Fibroblast of skin of scalp (primary cell): ENCODE results near the gene DOHH.
"Not testable (repeated sequence)": the region's sequence is repeated elsewhere in the genome, so short reads cannot be mapped to it uniquely, and the experiment has no call there.

Experiments used
- DNase-seq: peaks from one replicate; pipeline ENCODE4 v3.0.0-alpha.2; 2013

Gene DOHH

GRCh38 chr19:3534375-3535234 is 34.1 kb upstream of the DOHH start:
- no peak for DNase-seq

DNA sequence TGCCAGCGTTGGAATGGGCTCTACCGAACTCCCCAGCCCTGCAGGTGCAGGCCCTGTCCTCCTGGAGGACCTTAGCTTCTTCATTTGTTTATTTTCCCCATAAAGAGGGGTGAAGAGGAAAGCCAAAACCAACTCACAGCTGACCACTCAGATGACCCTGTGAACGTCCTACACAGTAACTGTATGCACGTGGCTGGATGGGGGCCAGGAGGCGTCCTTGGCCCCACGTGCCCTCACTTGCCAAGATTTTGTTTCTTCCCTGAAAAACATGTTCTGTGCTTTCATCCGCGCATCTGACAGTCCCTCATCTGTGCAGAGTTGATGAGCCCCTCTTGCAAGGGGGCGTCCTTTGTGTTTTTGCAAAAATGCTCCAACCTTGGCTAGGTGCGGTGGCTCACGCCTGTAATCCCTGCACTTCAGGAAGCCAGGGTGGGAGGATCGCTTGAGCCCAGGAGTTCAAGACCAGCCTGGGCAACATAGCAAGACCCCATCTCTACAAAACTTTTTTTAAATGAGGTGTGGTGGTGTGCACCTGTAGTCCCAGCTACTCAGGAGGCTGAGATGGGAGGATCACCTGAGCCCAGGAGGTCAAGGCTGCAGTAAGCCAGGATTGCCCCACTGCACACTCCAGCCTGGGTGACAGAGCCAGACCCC is 33.2 kb upstream of the DOHH start:
- DNase-seq, result no peak

DNA sequence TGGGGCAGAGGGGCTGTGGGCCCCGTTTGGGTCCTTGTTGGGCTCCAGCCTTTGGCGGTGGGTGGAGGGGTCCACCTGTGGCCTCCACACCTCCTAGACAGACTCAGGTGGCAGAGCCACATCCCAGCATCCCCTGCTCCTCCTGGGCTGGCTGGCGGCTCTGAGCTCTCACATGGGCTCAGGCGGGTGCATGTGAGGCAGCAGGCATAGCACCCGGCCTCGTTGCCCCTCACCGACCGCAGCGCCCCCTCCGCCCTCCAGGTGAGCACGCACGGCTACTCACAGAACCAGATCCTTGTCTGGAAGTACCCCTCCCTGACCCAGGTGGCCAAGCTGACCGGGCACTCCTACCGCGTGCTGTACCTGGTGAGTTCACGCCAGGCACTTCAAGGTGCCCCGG is 32.6 kb upstream of the DOHH start:
- no peak for DNase-seq

GRCh38 chr19:3532154-3532786 is 31.8 kb upstream of the DOHH start:
- DNase-seq, result no peak

DNA sequence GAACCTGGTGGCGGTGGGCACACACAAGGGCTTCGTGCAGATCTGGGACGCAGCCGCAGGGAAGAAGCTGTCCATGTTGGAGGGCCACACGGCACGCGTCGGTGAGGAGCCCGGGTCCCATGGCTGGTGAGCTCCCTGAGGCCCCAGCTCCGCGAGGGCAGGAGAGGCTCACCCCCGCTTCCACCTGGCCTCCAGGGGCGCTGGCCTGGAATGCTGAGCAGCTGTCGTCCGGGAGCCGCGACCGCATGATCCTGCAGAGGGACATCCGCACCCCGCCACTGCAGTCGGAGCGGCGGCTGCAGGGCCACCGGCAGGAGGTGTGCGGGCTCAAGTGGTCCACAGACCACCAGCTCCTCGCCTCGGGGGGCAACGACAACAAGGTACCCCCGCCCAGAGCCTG is 31.2 kb upstream of the DOHH start:
- no peak for DNase-seq

DNA sequence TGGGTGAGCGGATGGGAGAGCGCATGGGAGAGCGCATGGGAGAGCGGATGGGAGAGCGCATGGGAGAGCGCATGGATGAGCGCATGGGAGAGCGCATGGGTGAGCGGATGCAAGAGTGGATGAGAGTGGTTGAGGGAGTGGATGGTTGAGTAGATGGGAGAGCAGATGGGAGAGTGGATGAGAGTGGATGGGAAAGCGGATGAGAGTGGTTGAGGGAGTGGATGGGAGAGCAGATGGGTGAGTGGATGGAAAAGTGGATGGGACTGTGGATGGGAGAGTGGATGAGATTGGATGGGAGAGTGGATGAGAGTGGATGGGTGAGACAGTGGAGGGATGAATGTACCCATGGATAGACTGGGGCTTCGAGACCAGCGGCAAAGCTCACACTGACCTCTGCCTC is 29.9 kb upstream of the DOHH start:
- no peak for DNase-seq

DNA sequence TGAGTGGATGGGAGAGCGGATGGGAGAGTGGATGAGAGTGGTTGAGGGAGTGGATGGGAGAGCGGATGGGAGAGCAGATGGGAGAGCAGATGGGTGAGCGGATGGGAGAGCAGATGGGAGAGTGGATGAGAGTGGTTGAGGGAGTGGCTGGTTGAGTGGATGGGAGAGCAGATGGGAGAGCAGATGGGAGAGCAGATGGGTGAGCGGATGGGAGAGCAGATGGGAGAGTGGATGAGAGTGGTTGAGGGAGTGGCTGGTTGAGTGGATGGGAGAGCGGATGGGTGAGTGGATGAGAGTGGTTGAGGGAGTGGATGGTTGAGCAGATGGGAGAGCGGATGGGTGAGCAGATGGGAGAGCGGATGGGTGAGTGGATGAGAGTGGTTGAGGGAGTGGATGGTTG is 28.8 kb upstream of the DOHH start:
- DNase-seq, result not testable (repeated sequence)

DNA sequence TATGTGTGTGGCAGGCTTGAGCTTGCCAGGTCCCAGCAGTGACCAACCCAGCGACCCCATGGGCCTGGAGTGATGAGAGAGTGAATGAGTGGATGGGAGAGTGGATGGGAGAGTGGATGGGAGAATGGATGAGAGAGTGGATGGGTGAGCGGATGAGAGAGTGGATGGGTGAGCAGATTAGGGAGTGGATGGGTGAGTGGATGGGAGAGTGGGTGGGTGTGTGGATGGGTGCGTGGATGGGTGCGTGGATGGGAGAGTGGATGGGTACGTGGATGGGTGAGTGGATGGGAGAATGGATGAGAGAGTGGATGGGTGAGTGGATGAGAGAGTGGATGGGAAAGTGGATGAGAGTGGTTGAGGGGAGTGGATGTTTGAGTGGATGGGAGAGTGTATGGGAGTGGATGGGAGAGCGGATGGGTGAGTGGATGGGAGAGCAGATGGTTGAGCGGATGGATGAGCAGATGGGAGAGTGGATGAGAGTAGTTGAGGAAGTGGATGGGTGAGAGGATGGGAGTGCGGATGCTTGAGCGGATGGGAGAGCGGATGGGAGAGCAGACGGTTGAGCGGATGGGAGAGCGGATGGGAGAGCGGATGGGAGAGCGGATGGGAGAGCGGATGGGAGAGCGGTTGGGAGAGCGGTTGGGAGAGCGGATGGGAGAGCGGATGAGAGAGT is 28.2 kb upstream of the DOHH start:
- no peak for DNase-seq

DNA sequence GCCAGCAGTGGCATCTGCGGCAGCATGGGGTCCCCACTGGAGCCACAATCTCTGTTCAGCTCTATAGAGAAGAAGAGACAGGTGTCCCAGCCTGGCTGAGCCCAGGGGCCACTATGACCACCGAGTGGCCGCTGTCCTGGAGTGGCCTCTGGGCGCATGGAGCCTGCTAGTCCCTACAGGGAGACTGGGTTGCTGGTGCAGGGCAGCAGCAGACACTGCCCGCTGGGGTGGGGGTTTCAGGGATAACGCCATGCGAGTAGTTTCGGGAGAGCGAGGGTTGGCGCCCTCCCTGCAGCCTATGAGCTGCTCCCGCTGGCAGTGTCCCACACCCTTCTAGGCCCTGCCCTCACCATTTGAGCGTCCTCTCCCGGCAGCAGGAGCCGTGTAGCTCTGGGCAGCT is 27.6 kb upstream of the DOHH start:
- no peak for DNase-seq

GRCh38 chr19:3527238-3527910 is 26.9 kb upstream of the DOHH start:
- DNase-seq, result no peak

DNA sequence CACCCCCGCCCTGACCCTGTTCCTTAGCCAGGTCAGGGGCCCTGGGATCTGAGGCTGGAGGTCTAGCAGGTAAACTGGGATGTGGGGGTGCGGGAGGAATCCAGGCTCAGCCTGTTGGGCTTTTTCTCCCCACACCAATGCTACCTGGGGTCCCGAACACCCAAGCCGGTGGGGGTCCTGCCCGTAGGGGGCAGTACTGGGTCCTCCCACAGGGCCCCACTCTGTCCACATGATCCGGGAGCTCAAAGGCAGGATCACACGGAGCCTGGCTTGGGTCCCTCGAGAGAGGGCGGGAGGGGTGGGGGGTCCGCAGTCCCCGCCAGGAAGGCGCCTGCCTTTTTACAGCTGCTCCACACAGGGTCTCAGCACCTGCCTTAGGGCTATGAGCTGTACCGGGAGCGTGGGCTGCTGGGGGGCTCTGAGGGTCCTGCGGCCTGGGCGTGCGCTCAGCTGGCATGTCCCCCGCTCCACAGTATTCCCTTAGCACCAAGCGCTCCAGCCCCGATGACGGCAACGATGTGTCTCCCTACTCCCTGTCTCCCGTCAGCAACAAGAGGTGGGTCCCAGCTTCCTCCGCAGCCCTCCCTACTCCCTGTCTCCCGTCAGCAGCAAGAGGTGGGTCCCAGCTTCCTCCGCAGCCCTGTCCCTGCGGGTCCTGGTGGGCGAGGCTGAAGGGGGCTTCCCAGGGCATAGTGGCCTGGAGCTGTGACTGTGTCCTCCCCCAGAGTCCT is 26.2 kb upstream of the DOHH start:
- no peak for DNase-seq

DNA sequence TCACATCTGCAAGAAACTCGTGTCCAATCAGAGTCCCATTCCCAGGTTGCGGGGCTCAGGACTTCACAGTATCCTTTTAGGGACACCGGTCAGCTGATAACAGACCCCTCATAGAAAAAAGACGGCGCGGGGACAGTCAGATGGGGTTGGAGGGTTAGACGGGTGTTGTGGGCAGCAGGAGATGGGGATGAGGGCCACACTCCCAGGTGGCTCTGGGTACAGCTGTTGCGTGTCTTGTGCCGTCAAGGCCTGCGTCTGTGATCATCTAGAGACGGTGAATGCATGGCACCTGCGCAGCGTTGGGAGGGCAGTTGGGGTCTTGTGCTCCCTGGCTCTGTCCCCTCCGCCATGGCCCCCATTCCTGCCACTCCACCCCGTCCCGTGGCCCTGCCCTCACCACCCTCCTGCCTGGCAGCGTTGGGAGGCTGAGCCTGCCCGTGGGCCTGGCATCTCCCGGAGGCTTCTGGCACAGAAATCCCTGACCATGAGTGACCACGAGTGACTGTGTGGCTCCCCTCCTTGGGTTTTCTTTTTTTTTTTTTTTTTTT is 24.5 kb upstream of the DOHH start:
- no peak for DNase-seq

- DNase-seq, result no peak
Observed at GRCh38 chr19:3524078-3524842, 23.8 kb upstream of the DOHH start.

GRCh38 chr19:3523361-3524077 is 23.0 kb upstream of the DOHH start:
- DNase-seq, result no peak

DNA sequence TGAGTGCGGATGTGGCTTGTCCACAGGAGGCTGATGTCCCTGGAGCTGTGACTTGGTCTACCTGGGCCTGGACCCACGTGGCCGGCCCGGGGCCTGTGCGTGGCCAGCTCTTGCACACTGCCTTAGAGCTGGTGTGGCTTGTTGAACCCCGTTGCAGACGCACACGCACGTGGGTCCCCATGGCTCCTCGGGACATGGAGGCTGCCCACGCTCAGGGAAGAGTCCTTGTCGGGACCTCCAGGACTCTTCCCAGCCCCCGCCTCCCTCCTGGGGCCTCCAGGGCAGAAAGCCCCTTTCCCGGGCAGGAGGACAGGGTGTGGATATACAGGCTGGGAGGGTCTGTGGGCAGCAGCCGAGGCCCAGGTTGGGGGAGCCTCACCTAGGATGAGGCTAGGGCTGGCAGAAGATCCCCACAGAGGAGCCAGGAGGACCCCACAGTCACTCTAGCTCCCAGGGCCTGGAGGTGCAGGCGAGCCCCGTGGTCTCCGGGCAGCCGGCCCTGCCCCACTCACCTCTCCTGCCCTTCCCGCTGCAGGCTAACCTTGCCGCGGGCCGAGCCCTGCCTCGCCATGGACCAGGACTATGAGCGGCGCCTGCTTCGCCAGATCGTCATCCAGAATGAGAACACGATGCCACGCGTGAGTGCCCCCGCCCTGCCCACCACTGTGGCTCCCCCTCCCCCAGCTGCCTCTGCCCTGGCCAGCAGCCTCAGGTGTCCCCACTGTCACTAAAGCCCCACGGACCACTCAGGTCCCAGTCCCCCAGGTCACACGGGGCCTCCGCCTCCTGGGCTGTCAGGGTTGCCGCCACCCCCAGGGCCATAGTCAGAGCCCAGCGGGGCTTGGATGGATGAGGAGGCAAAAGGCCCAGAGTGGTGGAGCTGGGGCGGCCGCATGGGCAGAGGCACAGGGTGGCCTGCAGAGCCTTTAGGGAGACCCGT is 22.2 kb upstream of the DOHH start:
- no peak for DNase-seq

- DNase-seq, result no peak
Observed at GRCh38 chr19:3521104-3521445, 20.6 kb upstream of the DOHH start.

- DNase-seq, result no peak
Observed at GRCh38 chr19:3520166-3521103, 20.0 kb upstream of the DOHH start.

DNA sequence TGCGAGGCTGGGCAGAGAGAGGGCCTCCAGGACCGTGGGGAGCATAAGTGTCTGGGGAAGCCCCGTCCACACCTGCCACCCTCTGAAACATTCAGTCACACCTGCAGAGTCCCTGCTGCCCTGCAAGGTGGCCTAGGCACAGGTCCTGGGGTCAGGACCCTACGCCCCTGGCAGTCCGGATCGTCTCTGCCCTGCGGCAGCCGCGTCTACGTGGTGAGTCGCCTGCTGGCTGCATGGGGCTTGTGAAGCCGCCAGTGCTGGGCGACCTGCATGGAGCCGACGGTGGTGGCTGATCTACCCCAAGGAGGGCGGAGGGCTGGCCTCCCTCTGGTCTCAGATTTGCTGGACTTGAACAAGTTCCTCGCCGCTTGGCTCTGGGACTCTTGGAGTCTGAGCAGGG is 18.7 kb upstream of the DOHH start:
- no peak for DNase-seq
